IPS DF 4.7 (cell line): ENCODE measurements around the gene CTNND2.

Experiments used
- DNase-seq: peaks from one replicate; pipeline ENCODE4 v3.0.0-alpha.2; 2013; ENCODE audit warnings: low spot score; ENCODE audit errors: extremely low read depth

Gene CTNND2

GRCh38 chr5:11785771-11786352, 118.4 kb downstream of the CTNND2 start:
- DNase-seq = no peak

GRCh38 chr5:11780641-11781345, 123.5 kb downstream of the CTNND2 start:
- no peak for DNase-seq

- DNase-seq = no peak
Observed at GRCh38 chr5:11777096-11777495, 127.2 kb downstream of the CTNND2 start.

GRCh38 chr5:11770310-11770709, 133.9 kb downstream of the CTNND2 start:
- DNase-seq = no peak

GRCh38 chr5:11760934-11761603, 143.2 kb downstream of the CTNND2 start:
- DNase-seq = no peak

GRCh38 chr5:11758321-11758720, 145.9 kb downstream of the CTNND2 start:
- DNase-seq = no peak

- DNase-seq = no peak
Observed at GRCh38 chr5:11757661-11758060, 146.6 kb downstream of the CTNND2 start.

- DNase-seq = no peak
Observed at GRCh38 chr5:11737010-11737409, 167.2 kb downstream of the CTNND2 start.

- DNase-seq = no peak
Observed at GRCh38 chr5:11734369-11734768, 169.9 kb downstream of the CTNND2 start.

GRCh38 chr5:11733840-11734192, 170.4 kb downstream of the CTNND2 start:
- no peak for DNase-seq

- no peak for DNase-seq
Observed at GRCh38 chr5:11733185-11733839, 170.9 kb downstream of the CTNND2 start.

- DNase-seq = no peak
Observed at GRCh38 chr5:11724940-11725339, 179.3 kb downstream of the CTNND2 start.

- peak; percentile 72 for DNase-seq
Observed at GRCh38 chr5:11719888-11720481, 184.3 kb downstream of the CTNND2 start.

GRCh38 chr5:11715461-11716196, 188.6 kb downstream of the CTNND2 start:
- DNase-seq = no peak

- DNase-seq = no peak
Observed at GRCh38 chr5:11711932-11712331, 192.3 kb downstream of the CTNND2 start.

GRCh38 chr5:11709021-11709420, 195.2 kb downstream of the CTNND2 start:
- no peak for DNase-seq

- no peak for DNase-seq
Observed at GRCh38 chr5:11704916-11705315, 199.3 kb downstream of the CTNND2 start.

- DNase-seq = no peak
Observed at GRCh38 chr5:11700391-11700790, 203.9 kb downstream of the CTNND2 start.

GRCh38 chr5:11692636-11693035, 211.6 kb downstream of the CTNND2 start:
- DNase-seq = no peak

- DNase-seq = no peak
Observed at GRCh38 chr5:11687498-11687897, 216.7 kb downstream of the CTNND2 start.

- DNase-seq = no peak
Observed at GRCh38 chr5:11684607-11685006, 219.6 kb downstream of the CTNND2 start.
